IPS-11a (cell line): ENCODE measurements around the gene LGALS14.
"Not testable (repeated sequence)": the region's sequence is repeated elsewhere in the genome, so short reads cannot be mapped to it uniquely, and the experiment has no call there.

Experiments used
- H3K4me3 ChIP-seq: one replicate; pipeline ENCODE4 v1.5.1; 2013; ENCODE audit warnings: low read depth, low read length, control low read depth

LGALS14 gene

GRCh38 chr19:39704181-39705044, at the start of gene LGALS14:
TSS of gene LGALS14 (plus strand) at chr19:39704481. CDS start at chr19:39704529, 48 bp downstream.
- H3K4me3 ChIP-seq, result no peak within 1 kb of the TSS

DNA sequence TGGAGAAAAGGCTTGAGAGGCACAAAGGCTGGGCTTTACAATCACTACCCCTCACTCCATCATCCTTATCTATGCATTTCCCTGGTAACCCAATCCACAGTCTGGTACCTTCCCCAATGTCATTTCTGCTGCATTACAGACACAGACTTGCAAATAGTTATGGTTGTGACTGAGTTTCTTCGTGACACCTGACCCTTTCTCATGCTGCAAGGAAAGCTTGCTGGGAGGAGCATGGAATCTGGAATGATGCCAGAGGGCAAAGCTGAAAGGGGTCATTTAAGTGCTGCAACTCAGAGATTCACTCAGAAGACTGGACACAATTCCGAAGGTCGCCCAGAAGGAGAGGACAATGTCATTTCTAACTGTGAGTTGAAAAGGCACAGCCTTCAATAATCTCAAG, 48.7 kb upstream of the LGALS14 start, which contains the start of gene LGALS16:
TSS of gene LGALS16 (plus strand) at position 301 of the 400 bp plus-strand sequence. CDS start at position 350, 49 bp downstream.
- H3K4me3 ChIP-seq, result no peak within 1 kb of the TSS

GRCh38 chr19:39659791-39660190, 44.5 kb upstream of the LGALS14 start:
- no peak overlapping the region for H3K4me3 ChIP-seq

DNA sequence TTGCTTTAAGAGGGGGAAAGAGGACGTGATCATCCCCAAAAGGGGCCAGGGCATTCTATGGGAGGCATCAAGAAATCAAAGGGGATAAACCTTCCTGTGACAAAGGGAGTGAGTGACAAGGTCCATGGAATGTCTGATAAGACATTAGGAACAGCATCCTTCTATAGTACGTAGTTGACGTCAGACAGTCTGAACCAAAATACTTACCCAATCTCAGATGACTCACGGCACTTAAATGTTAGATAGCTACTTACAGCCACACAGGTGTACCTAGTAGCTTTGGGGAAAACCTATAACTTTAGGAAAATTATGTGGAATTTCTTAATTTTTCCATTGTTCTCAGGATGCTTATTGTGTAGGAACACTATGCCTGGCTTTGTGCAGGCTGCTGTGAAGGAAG, 43.6 kb upstream of the LGALS14 start:
- no peak overlapping the region for H3K4me3 ChIP-seq

- H3K4me3 ChIP-seq, result no peak overlapping the region
Observed at GRCh38 chr19:39661565-39661964, 42.7 kb upstream of the LGALS14 start.

GRCh38 chr19:39669860-39670259, 34.4 kb upstream of the LGALS14 start:
- H3K4me3 ChIP-seq, result not testable (repeated sequence)

DNA sequence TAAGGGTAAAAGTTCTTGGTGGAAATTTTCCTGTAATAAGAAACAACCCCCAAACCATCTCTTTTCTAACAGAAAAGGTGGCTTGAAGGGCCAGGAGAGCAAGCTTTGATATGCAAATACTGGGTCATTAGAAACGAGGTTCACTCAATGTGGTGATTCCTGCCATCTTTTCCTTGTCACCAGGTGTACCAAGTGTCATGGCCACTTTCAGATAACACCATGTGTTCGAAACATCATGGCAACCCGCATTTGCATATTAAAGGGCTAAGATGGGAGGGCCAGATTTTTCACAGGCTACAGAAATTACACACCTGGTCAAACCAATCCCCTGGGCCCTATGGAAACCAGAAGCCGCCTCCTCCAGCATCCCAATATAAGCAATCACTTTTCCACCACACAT, 33.3 kb upstream of the LGALS14 start:
- H3K4me3 ChIP-seq, result no peak overlapping the region

GRCh38 chr19:39671739-39672363, 32.4 kb upstream of the LGALS14 start:
- H3K4me3 ChIP-seq, result no peak overlapping the region

GRCh38 chr19:39672473-39672872, 31.8 kb upstream of the LGALS14 start:
- no peak overlapping the region for H3K4me3 ChIP-seq

GRCh38 chr19:39673862-39674261, 30.4 kb upstream of the LGALS14 start:
- not testable (repeated sequence) for H3K4me3 ChIP-seq

DNA sequence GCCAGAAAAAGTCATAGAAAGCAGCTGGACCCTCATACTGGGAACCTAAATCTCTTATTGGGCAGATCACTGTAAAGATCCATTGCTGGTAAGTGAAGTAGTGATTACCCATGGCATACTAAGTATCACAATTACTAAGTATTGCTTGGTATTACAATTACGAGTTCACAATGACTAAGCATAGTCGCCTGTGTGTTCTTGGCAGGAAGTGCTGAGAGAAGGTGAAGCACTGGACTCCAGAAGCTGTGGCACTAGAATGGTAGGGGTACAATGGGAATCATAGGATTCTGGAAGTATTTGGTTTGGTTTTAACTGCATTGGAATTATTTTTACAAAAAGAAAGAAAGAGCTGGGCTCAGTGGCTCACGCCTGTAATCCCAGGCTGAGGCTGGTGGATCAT, 28.3 kb upstream of the LGALS14 start:
- H3K4me3 ChIP-seq, result no peak overlapping the region

DNA sequence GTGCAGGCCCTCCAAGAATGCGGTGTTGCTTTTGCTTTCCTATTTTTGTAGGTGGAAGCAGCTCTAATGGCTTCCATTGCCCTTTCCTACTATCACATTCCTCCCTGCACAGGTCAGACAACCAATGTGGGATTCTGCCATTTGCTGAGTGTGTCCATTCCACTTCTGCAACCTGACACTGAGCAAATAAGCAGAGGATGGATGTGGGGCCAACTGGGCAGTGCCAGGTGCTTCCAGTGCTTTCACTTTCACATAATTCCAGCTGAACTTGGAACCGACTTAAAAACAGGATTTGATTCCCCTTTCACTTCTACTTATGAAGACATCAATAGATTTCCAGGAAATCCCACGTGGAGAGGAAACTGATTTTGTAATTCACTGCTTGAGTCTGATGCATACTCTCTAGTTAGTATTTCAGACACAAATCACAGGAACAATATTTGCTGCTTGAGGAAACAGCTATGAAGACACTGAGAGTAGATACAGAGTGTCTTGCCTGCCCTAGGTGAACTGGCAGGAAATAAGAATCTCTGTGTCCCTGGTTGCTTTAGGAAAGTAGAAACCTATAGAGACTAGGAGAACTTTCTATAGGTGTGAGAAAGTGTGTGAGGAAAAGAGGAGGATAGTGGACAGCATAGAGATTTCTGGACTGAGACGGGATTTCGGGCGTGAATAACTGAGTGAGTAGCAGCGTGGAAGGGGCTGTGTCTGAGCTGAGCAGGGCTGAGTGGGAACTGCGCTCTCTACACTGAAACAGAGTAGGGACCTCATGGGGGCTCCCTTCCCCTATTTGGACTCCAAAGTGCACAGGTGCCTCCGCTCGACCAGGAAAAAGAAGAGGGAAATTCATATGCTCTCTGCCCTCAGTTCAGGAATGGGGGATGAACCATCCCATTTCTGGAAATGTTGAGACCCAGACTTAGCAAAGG, 26.1 kb upstream of the LGALS14 start:
- no peak overlapping the region for H3K4me3 ChIP-seq

DNA sequence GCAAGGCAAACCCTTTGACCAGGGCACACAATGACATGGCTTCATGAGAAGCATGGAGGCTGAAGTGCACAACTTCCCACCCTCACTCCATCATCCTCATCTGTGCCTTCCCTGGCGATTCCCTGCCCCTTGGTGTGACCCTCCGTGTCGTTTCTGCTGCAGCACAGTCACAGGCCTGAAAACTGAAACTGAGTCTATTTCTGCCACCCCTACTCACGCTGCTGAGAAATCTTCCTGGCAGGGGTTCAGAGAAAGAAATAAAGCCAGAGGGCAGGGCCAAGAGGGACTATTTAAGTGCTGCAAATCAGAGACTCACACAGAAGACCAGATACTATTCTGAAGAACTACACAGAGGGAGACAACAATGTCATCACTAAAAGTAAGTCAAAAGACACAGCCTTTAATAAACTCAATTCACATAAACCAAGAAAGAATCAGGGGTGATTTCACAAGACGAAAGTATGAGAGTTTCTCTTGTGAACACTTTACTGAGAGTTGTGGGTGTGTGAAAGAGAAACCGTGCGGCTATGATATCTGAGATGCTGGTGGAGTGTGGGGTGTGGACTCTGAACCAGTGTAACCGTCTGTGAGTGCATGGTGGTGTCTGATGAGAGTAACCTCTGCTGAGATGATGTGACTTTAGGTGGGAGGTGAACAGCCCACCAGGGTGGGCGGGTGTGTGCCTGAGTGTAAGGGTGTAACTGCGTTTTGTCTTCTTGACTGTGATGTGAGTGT, 25.1 kb upstream of the LGALS14 start:
- H3K4me3 ChIP-seq, result no peak overlapping the region

- no peak overlapping the region for H3K4me3 ChIP-seq
Observed at GRCh38 chr19:39679791-39680168, 24.5 kb upstream of the LGALS14 start.

- H3K4me3 ChIP-seq, result no peak overlapping the region
Observed at GRCh38 chr19:39680593-39680992, 23.7 kb upstream of the LGALS14 start.

- H3K4me3 ChIP-seq, result no peak overlapping the region
Observed at GRCh38 chr19:39681416-39681815, 22.9 kb upstream of the LGALS14 start.

GRCh38 chr19:39684267-39684666, 20.0 kb upstream of the LGALS14 start:
- H3K4me3 ChIP-seq, result no peak overlapping the region

DNA sequence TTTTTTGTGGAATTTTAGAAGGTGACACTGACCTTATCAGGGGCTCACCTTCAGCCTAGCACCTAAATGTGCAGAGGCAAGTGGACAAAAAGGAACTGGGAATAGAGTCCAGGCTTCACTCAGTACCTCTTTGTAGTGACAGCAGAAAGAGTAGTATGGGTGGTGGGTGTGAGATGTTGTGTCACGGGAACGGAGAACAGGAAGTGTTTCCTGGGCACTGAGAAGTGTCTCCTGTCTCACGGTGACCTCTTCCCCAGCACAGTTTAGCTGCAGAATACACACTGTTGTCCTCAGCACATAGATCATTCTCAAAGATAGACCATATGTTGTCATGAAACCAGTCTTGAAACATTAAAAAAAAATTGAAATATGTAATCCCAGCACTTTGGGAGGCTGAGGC, 17.5 kb upstream of the LGALS14 start:
- no peak overlapping the region for H3K4me3 ChIP-seq

GRCh38 chr19:39688637-39689036, 15.6 kb upstream of the LGALS14 start:
- H3K4me3 ChIP-seq, result not testable (repeated sequence)

GRCh38 chr19:39692166-39692565, 12.1 kb upstream of the LGALS14 start:
- H3K4me3 ChIP-seq, result no peak overlapping the region

DNA sequence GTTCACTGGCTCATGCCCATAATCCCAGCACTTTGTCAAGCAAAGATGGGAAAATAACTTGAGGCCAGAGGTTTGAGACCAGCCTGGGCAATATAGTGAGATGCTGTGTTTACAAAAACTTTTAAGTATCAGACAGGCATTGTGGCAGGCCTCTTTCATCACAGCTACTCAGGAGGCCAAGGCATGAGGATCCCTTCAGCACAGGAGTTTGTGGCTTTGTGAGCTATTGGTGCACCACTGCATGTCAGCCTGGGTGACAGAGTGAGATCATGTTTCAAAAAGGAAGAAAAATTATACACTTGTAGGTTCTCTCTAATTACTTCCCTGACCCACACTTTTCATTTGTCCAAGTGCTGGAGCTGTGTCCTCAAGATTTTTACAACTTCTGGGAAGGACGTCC, 11.5 kb upstream of the LGALS14 start:
- no peak overlapping the region for H3K4me3 ChIP-seq
